AG20443 (cell line): ENCODE measurements around the gene ATF7IP2.
"Not testable (repeated sequence)": the region's sequence is repeated elsewhere in the genome, so short reads cannot be mapped to it uniquely, and the experiment has no call there.

Source experiments
- DNase-seq: peaks from one replicate; pipeline ENCODE4 v3.0.0; 2012; ENCODE audit warnings: low spot score, mixed read lengths

The ATF7IP2 gene

GRCh38 chr16:10453159-10453510, 67.3 kb downstream of the ATF7IP2 start:
- no peak for DNase-seq

DNA sequence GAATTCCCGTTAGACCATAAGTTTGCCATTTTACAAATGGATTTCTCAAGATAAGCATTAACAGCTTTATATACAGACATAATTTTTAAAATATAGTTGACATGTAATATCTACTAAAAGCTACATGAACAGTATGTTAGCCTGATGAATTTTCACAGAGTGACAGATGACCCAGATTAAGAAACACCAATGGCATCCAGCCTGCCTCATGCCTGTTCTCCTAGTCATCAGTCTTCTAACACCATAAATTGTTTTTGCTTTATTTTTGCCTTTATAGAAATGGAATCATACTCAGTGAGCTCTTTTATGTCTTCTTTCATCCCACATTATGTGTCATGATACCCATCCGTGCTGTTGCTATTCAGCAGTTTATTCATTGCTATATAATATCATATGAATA, 80.0 kb downstream of the ATF7IP2 start:
- DNase-seq, result peak; percentile 11

- DNase-seq, result no peak
These were observed 80.5 kb downstream of the ATF7IP2 start for GRCh38 chr16:10466313-10466712.

GRCh38 chr16:10466861-10467260, 81.0 kb downstream of the ATF7IP2 start:
- DNase-seq, result no peak

GRCh38 chr16:10476636-10477035, 90.8 kb downstream of the ATF7IP2 start:
- DNase-seq, result not testable (repeated sequence)

- DNase-seq, result no peak
These were observed 94.3 kb downstream of the ATF7IP2 start for GRCh38 chr16:10480151-10480550.

GRCh38 chr16:10485159-10485558, 99.3 kb downstream of the ATF7IP2 start:
- no peak for DNase-seq

- DNase-seq, result no peak
These were observed 100.0 kb downstream of the ATF7IP2 start for GRCh38 chr16:10485698-10486382.

GRCh38 chr16:10490141-10490540, 104.3 kb downstream of the ATF7IP2 start:
- no peak for DNase-seq

DNA sequence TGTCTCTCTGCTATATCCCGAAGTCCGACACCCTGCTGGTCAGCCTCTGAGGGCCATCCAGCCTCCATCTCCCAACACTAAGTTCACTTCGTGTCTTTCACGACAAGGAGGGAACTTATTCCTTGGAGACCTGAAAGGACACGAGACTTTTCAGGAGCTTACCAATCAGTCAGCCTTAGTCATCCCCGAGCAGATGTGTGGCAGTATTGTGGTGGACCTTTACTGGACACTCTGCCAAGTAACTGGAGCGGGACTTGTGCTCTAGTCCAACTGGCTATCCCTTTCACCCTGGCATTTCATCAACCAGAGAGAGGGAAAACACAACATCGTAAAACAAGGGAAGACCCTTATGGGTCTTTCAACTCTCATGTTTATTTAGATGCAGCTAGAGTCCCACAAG, 107.4 kb downstream of the ATF7IP2 start:
- no peak for DNase-seq

DNA sequence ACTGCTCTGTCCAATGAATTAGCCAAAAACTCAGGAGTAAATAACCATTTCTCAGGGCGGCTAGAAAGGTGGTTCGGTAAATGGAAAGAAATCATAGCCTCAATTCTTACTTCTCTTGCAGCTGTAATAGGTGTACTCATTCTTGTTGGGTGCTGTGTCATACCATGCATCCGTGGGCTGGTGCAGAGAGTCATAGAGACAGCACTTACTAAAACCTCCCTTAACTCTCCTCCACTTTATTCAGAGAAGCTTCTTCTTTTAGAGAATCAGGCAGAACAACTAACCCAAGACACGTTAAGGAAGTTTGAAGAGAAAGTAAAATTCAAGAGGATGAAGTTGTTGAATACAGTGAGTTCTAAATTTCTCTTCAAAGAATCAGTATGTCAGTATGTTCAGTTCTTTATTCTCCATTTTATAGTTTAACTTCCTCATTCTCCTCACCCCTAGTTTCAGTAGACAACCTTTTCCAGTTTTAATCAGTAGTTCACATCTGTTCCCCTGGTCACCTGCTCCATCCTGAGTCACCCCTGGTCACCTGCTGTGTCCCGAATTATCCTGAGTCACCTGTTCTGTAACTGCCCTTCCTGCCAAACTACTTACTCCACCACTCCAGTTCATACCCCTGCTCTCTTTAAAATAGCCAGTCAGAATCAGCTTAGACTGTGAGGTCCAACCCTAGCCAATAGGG, 108.6 kb downstream of the ATF7IP2 start:
- no peak for DNase-seq

DNA sequence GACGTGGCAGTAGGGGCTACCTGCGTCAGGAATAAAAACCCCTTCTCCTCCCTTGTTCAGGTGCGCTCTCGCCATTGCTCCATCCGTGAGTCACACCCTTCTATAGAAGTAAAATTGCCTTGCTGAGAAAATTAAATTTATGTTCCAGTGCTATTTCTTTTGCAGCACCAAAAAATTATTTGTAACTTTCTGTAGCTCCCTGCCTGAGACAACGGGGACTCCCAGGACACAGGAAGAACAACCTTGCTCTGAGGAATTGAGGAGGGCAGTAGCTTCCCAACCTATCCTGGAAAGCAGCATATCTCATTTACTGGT, 109.1 kb downstream of the ATF7IP2 start:
- no peak for DNase-seq

DNA sequence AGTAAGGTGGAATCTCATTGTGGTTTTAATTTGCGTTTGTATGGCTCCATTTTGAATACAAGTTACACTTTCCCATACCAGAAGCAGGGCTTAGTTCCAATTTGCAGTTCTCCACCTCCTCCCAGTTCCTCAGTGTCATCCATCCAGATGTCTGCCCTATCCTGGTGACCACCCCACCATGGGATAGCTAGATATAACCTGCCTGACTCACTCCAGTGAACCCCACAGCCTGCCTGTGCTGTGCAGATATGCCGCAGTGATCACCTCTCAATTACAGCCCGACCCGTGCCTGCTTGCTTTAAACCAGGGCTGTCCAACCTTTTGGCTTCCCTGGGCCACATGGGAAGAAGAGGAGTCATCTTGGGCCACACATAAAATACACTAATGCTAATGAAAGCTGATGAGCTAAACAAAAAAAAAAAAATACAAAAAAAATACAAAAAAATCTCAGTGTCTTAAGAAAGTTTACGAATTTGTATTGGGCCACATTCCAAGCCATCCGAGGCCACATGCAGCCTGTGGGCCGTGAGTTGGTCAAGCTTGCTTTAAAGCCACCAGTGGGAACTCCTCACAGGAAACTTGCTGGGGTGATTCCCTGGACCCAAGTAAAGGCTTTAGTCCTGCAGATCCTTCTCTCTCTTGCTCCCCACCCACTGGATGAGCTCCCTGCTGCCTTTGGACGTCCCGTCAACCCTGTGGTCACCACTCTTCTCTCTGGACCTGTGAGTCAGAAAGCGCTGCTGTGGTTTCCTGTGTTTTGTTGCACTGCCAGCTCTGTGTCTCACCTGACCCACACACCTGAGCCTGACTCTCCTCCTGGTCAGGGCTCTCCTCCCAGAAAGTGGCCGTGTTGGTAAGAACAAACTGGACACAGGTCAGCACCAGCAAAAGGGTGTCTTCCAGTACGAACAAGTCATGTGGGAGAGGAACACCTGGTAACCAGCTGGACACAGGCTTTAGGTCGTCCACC, 111.6 kb downstream of the ATF7IP2 start:
- no peak for DNase-seq

DNA sequence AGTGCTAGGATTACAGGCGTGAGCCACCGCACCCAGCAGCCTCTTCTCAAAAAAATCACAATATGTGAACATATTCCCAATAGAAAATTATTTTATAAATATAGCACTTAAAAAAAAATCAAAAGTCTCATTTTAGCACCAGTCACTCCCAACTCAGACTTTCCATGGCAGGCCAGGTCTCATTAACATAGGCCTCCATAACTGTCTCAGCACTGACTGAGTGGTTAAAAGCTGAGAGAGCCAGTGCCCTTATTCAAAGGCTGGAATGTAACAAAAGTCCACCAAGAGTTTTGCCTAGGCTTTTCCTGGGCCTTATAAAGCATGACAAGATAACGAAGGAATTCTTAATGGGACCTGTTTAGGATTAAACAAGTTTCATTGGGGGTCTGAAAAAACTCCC, 114.7 kb downstream of the ATF7IP2 start:
- DNase-seq, result no peak

- DNase-seq, result no peak
These were observed 115.3 kb downstream of the ATF7IP2 start for GRCh38 chr16:10501016-10501607.

- no peak for DNase-seq
These were observed 116.9 kb downstream of the ATF7IP2 start for GRCh38 chr16:10502776-10503175.

DNA sequence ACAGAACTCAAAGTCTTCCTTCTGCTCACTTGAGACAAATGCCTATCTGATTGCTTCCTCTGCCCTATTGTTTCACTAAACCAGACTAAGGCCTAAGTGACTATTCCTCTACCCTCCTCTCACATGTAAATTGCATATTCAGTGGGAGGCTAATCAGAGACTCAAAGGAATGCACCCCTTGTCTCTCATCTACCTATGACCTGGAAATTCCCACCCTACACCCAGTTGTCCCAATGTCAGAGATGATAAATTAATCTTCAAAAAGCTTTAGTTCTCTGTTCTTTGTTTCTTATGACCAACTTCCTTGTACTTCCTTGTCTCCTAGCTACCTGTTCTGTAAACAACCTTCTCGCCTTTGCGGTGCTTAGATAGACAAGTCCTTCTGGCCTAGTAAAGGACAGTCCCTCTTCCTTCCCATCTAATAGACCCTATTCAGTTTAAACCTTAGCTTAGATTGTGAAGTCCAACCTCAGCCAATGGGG, 118.6 kb downstream of the ATF7IP2 start:
- no peak for DNase-seq

DNA sequence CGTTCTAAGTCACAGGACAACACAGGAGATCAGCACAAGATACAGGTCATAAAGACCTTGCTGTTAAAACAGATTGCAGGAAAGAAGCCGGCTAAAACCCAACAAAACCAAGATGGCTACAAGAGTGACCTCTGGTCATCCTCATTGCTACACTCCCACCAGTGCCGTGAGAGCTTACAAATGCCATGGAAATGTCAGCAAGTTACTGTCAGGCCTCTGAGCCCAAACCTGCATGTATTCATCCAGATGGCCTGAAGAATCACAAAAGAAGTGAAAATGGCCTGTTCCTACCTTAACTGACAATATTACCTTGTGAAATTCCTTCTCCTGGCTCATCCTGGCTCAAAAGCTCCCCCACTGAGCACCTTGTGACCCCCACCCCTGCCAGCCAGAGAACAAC, 119.4 kb downstream of the ATF7IP2 start:
- DNase-seq, result not testable (repeated sequence)

- peak; percentile 89 for DNase-seq
These were observed 123.7 kb downstream of the ATF7IP2 start for GRCh38 chr16:10509534-10510025.

DNA sequence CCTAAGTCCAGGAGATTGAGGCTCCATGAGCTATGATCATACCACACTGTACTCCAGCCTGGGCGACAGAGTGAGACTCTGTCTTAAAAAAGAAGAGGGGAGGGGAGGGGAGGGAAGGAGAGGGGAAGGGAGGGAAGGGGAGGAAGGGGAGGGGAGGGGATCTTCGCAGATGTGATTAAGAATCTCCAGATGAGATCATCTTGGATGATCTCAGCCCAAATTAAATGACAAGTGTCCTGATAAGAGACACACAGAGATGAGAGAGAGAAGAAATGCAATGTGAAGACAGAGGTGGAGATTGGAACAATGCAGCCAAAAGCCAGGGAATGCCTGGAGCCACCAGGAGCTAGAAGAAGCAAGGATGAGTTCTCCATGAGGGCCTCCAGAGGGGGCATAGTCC, 124.4 kb downstream of the ATF7IP2 start:
- no peak for DNase-seq

DNA sequence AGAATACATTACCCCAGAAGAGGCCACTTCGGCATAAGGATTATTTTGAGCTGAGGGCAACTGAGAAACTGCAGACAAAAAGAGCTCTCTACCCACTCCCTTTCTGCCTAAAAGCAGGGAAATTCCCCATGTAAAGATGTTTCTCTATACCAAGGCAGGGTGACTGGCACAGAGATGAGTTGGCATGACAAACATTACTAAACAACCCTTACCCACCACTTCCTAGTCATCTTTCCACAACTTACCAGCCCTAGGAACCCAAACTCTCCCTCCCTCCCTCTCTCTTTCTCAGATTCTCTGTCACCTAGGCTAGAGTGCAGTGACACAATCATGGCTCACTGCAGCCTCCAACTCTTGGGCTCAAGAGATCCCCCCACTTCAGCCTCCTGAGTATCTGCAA, 126.0 kb downstream of the ATF7IP2 start:
- DNase-seq, result no peak

GRCh38 chr16:10514369-10515055, 128.7 kb downstream of the ATF7IP2 start:
- DNase-seq, result peak; percentile 64
